DOHH2 (cell line): ENCODE results near the gene TXNDC17.

Experiments
- H3F3A ChIP-seq: fragments of 200-600 bp; sonication (generic), shearing (Covaris generic); 2 replicates; pipeline ENCODE4 v1.6.0; 2016; ENCODE audit warnings: antibody characterized with exemption, mild to moderate bottlenecking; ENCODE audit not compliant: control insufficient read depth, insufficient read depth
- H3K27ac ChIP-seq: fragments of 200-600 bp; sonication (generic); 2 replicates; pipeline ENCODE4 v1.5.1; 2014; ENCODE audit warnings: low read depth, mild to moderate bottlenecking, low read length, moderate library complexity
- H3K27me3 ChIP-seq: fragments of 200-600 bp; sonication (generic); 2 replicates; pipeline ENCODE4 v1.6.1; 2014; ENCODE audit warnings: mild to moderate bottlenecking, low read length, mixed read lengths; ENCODE audit not compliant: control insufficient read depth
- H3K36me3 ChIP-seq: fragments of 200-600 bp; sonication (generic); 2 replicates; pipeline ENCODE4 v1.6.1; 2014; ENCODE audit warnings: mild to moderate bottlenecking, low read length, moderate library complexity, mixed read lengths; ENCODE audit not compliant: control insufficient read depth
- H3K4me1 ChIP-seq: fragments of 200-600 bp; sonication (generic); 2 replicates; pipeline ENCODE4 v1.6.1; 2014; ENCODE audit warnings: mild to moderate bottlenecking, low read length, mixed read lengths; ENCODE audit not compliant: control insufficient read depth
- H3K4me2 ChIP-seq: fragments of 200-600 bp; sonication (generic); 2 replicates; pipeline ENCODE4 v1.6.0; 2014; ENCODE audit warnings: mild to moderate bottlenecking, low read length, moderate library complexity
- H3K4me3 ChIP-seq: fragments of 200-600 bp; sonication (generic); 2 replicates; pipeline ENCODE4 v1.5.1; 2014; ENCODE audit warnings: mild to moderate bottlenecking, low read length, mixed read lengths
- H3K79me2 ChIP-seq: fragments of 200-600 bp; sonication (generic); 2 replicates; pipeline ENCODE4 v1.6.1; 2014; ENCODE audit warnings: mild to moderate bottlenecking, low read length, mixed read lengths; ENCODE audit not compliant: control insufficient read depth
- H3K9me2 ChIP-seq: fragments of 200-600 bp; sonication (generic); replicated peaks from 2 replicates; pipeline ENCODE4 v1.6.1; 2014; ENCODE audit warnings: mild to moderate bottlenecking, low read length, mixed read lengths; ENCODE audit not compliant: control insufficient read depth
- H3K9me3 ChIP-seq: fragments of 200-600 bp; sonication (generic); 2 replicates; pipeline ENCODE4 v1.6.1; 2014; ENCODE audit warnings: antibody characterized with exemption, low read length, mixed read lengths; ENCODE audit not compliant: control insufficient read depth, insufficient read depth
- H4K20me1 ChIP-seq: fragments of 200-600 bp; sonication (generic); 2 replicates; pipeline ENCODE4 v1.6.0; 2014; ENCODE audit warnings: low read depth, mild to moderate bottlenecking, antibody characterized with exemption, low read length, moderate library complexity; ENCODE audit not compliant: control insufficient read depth, insufficient read depth
- CTCF ChIP-seq: fragments of 200-600 bp; sonication (generic); IDR thresholded peaks from one replicate; pipeline ENCODE4 v1.5.1; 2014; ENCODE audit warnings: antibody characterized with exemption, mild to moderate bottlenecking, low read depth, low read length; ENCODE audit not compliant: poor library complexity, severe bottlenecking
- EZH2phosphoT487 ChIP-seq: fragments of 200-600 bp; sonication (generic); IDR thresholded peaks from 2 replicates; pipeline ENCODE4 v1.6.1; 2017; ENCODE audit warnings: borderline replicate concordance, mild to moderate bottlenecking, antibody characterized with exemption, low read length, moderate library complexity, mixed read lengths

TXNDC17 gene

GRCh38 chr17:6670999-6671398 is 30.1 kb downstream of the TXNDC17 start:
- TF ChIP-seq EZH2phosphoT487: no peak

GRCh38 chr17:6671431-6671830 is 30.6 kb downstream of the TXNDC17 start:
- no peaks in the 10 kb centered on the region for H3K36me3 ChIP-seq
- H3K27ac ChIP-seq: no peak overlapping the region
- no peaks in the 10 kb centered on the region for H3K9me2 ChIP-seq
- H3K9me3 ChIP-seq: no peaks in the 10 kb centered on the region
- H3K4me3 ChIP-seq: no peak overlapping the region
- peaks cover 3% of the 10 kb centered on the region; the same call in 1 of the 2 replicates for H4K20me1 ChIP-seq
- H3K4me2 ChIP-seq: no peak overlapping the region
- TF ChIP-seq CTCF (no peak), EZH2phosphoT487 (no peak)
- H3K4me1 ChIP-seq: no peaks in the 10 kb centered on the region
- no peaks in the 10 kb centered on the region for H3K79me2 ChIP-seq
- H3F3A ChIP-seq: no peaks in the 10 kb centered on the region
- no peaks in the 10 kb centered on the region for H3K27me3 ChIP-seq

More at GRCh38 chr17:6670999-6671398, 30.1 kb downstream of the TXNDC17 start:
- Histone ChIP-seq H3F3A (no peaks in the 10 kb centered on the region), H3K4me1 (no peaks in the 10 kb centered on the region), H3K27me3 (no peaks in the 10 kb centered on the region), H3K27ac (no peak overlapping the region), H3K4me3 (no peak overlapping the region), H3K36me3 (no peaks in the 10 kb centered on the region), H3K9me2 (no peaks in the 10 kb centered on the region), H3K79me2 (no peaks in the 10 kb centered on the region), H3K9me3 (no peaks in the 10 kb centered on the region), H4K20me1 (peaks cover 3% of the 10 kb centered on the region; the same call in 1 of the 2 replicates), H3K4me2 (no peak overlapping the region)

DNA sequence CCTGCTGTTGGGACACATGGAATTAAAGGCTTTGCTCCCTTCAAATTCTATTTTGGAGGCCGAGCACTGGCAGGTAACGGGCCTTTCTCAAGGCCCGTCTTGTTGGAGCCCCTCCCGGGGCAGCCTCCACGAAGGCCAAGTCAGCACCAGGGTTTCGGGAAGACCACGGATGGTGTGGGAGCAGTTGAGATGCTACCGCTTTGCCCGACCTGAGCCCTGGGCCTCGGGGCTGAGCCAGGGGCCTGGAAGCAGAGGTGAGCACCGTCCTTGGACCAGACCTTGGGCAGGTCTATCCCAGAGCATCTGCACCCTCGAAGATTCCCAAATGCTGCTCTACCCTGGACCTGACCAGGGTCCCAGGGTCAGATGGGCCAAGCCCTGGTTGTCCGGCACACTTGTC is 33.7 kb downstream of the TXNDC17 start:
- Histone ChIP-seq H3K27ac (no peak overlapping the region), H3K27me3 (peaks cover 17% of the 10 kb centered on the region)
- TF ChIP-seq CTCF (no peak), EZH2phosphoT487 (no peak)

DNA sequence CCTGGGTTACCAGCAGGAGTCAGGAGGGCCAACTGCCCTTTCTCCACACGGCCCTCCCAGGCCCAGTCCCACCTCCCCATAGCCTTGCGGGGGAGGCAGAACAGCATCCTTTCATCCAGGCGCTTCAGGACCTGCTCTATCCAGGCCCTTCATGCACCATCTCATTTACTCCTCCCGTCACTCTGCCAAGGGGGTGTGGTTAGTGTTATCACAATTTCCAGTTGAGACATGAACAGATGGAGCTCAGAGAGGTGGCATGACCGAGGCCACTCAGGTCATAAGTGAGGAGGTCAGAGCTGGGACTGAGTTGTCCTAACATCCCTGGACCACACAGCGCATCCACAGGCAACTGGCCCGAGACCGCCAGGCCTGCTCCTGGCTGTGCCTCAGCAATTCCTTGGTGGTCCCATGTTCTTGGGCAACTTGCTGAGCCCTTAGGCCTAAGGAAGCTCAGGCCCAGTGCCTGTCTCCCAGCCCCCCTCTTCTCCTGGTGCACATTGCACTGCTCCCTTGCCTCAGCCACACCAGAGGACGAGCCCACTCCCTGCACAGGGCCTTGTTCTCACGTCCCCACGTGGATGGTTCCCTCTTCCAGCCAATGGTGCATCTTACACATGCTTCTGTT is 34.5 kb downstream of the TXNDC17 start:
- Histone ChIP-seq H3F3A (no peaks in the 10 kb centered on the region), H4K20me1 (0 out of 2 replicates have a peak, but pooled peaks cover 3% of the 10 kb centered on the region), H3K79me2 (no peaks in the 10 kb centered on the region), H3K36me3 (no peaks in the 10 kb centered on the region), H3K9me3 (no peaks in the 10 kb centered on the region), H3K9me2 (no peaks in the 10 kb centered on the region), H3K4me1 (no peaks in the 10 kb centered on the region), H3K27ac (no peak overlapping the region), H3K4me3 (no peak overlapping the region), H3K27me3 (peaks cover 17% of the 10 kb centered on the region), H3K4me2 (no peak overlapping the region)
- TF ChIP-seq EZH2phosphoT487: no peak
- TF ChIP-seq CTCF: no peak

More for the DNA sequence above, 33.7 kb downstream of the TXNDC17 start:
- Histone ChIP-seq H3K9me2 (no peaks in the 10 kb centered on the region), H3F3A (no peaks in the 10 kb centered on the region), H3K9me3 (no peaks in the 10 kb centered on the region), H4K20me1 (peaks cover 3% of the 10 kb centered on the region; the same call in 1 of the 2 replicates), H3K79me2 (no peaks in the 10 kb centered on the region), H3K4me1 (no peaks in the 10 kb centered on the region), H3K4me2 (no peak overlapping the region), H3K36me3 (no peaks in the 10 kb centered on the region), H3K4me3 (no peak overlapping the region)
